Measurements from ENCODE around the gene TTLL10.
A peak's percentile ranks its signal among the peaks of the same experiment; 100 is the strongest.
"Not testable (repeated sequence)": the region's sequence is repeated elsewhere in the genome, so short reads cannot be mapped to it uniquely, and the experiment has no call there.

Gene TTLL10

DNA sequence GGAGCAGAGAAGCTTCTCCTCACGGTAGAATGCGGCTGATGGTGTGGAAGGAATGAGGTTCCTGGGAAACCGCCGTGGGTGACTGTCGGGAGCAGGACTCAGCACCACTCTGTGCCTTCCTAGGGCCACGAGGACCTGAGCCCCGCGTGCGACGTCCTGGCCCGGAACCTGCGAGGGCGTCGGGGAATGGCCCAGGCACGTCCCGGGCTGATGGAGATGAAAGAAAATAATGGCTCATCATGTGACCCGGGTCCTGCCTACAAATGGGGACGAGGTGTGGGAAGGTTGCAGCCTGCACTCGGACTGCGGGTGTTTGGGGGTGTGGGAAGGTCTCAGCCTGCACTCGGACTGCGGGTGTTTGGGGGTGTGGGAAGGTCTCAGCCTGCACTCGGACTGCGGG lies 25.1 kb upstream of the TTLL10 start:
- H3K27me3 ChIP-seq (ENCODE audit: insufficient read depth, poor library complexity, severe bottlenecking): no peaks in the 10 kb centered on the region
- TF ChIP-seq, protein P1, sequence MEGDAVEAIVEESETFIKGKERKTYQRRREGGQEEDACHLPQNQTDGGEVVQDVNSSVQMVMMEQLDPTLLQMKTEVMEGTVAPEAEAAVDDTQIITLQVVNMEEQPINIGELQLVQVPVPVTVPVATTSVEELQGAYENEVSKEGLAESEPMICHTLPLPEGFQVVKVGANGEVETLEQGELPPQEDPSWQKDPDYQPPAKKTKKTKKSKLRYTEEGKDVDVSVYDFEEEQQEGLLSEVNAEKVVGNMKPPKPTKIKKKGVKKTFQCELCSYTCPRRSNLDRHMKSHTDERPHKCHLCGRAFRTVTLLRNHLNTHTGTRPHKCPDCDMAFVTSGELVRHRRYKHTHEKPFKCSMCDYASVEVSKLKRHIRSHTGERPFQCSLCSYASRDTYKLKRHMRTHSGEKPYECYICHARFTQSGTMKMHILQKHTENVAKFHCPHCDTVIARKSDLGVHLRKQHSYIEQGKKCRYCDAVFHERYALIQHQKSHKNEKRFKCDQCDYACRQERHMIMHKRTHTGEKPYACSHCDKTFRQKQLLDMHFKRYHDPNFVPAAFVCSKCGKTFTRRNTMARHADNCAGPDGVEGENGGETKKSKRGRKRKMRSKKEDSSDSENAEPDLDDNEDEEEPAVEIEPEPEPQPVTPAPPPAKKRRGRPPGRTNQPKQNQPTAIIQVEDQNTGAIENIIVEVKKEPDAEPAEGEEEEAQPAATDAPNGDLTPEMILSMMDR (IDR thresholded peaks at IDR 0.05; ENCODE audit: poor library complexity, severe bottlenecking): no peak
- H3K36me3 ChIP-seq (ENCODE audit: low read depth): no peaks in the 10 kb centered on the region
- DNase-seq (ENCODE audit: low spot score): no peak
- no peak overlapping the region for H3K4me3 ChIP-seq (ENCODE audit: severe bottlenecking)
- ATAC-seq (ENCODE audit: low read depth): no peak
- peaks cover 4% of the 10 kb centered on the region for H3K4me1 ChIP-seq (ENCODE audit: insufficient read depth, poor library complexity, severe bottlenecking)
- H3K9me3 ChIP-seq (ENCODE audit: severe bottlenecking): no peaks in the 10 kb centered on the region
- no peak overlapping the region for H3K27ac ChIP-seq (ENCODE audit: poor library complexity, severe bottlenecking)

DNA sequence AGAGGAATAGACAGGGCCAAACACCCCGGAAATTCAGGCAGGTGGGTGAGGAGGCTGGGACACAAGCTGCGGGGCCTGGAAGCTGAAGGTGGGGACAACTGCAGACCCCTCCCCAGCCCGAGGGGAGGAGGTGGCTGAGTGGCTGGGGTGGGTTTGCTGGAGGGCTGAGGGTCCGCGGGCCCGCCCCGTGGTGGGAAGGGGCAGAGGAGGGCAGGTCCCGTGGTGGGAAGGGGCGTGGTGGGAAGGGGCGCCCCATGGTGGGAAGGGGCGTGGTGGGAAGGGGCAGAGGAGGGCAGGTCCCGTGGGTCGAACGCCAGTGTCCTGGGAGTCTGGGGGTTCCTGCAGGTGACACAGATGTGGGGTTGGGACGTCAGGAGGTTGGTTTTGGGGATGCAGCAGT lies 24.3 kb upstream of the TTLL10 start:
- TF ChIP-seq, protein P1 (IDR thresholded peaks at IDR 0.05; ENCODE audit: poor library complexity, severe bottlenecking): no peak
- H3K4me1 ChIP-seq (ENCODE audit: insufficient read depth, poor library complexity, severe bottlenecking): no peaks in the 10 kb centered on the region
- ATAC-seq (ENCODE audit: low read depth) (no peak), DNase-seq (ENCODE audit: low spot score) (no peak)
- H3K27me3 ChIP-seq (ENCODE audit: insufficient read depth, poor library complexity, severe bottlenecking): no peaks in the 10 kb centered on the region
- no peaks in the 10 kb centered on the region for H3K36me3 ChIP-seq (ENCODE audit: low read depth)
- no peak overlapping the region for H3K4me3 ChIP-seq (ENCODE audit: severe bottlenecking)
- H3K9me3 ChIP-seq (ENCODE audit: severe bottlenecking): no peaks in the 10 kb centered on the region
- no peak overlapping the region for H3K27ac ChIP-seq (ENCODE audit: poor library complexity, severe bottlenecking)

DNA sequence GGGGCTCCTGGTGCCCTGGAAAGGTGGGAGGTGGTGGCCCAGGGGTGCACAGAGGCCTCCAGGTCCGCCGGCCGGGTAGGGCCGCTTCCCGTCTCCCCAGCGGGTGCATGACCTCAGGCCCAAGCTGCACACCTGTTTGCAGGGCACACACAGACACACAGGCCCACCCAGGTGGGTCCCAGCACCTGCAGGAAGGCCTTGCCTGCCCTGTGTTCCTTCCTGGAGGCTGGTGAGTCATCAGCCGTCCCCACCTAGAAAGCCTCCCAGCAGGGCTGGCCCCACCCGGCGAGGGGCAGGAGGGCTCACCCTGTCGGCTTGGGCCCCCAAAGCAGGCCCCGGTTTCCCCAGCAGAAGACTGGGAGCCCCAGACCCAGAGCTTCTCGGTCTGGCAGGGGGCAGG lies 23.6 kb upstream of the TTLL10 start:
- Histone ChIP-seq H3K36me3 (ENCODE audit: low read depth) (no peaks in the 10 kb centered on the region), H3K4me1 (ENCODE audit: insufficient read depth, poor library complexity, severe bottlenecking) (no peaks in the 10 kb centered on the region), H3K9me3 (ENCODE audit: severe bottlenecking) (no peaks in the 10 kb centered on the region), H3K27ac (ENCODE audit: poor library complexity, severe bottlenecking) (no peak overlapping the region), H3K27me3 (ENCODE audit: insufficient read depth, poor library complexity, severe bottlenecking) (no peaks in the 10 kb centered on the region), H3K4me3 (ENCODE audit: severe bottlenecking) (no peak overlapping the region)
- TF ChIP-seq, protein P1 (IDR thresholded peaks at IDR 0.05; ENCODE audit: poor library complexity, severe bottlenecking): no peak
- DNase-seq (ENCODE audit: low spot score) (no peak), ATAC-seq (ENCODE audit: low read depth) (peak; percentile 75)

DNA sequence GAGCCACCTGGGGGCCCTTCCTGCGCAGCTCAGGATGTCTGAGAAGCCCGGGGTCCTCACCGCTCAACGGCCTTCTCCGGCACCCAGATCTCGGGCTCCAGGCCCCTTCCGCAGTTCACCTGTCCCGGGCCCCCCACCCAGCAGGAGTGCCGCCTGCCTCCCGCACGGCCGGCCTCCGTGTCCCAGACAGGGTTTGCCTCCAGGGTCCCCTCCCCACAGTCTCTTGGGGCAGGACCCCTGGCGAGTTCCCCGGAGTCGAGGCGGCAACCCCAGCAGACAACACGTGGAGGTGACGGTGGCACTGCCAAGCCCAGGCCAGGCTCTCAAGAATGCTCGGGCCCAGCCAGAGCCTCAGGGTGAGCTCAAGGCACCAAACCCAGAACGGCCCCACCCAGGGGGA lies 22.4 kb upstream of the TTLL10 start:
- Histone ChIP-seq H3K4me1 (ENCODE audit: insufficient read depth, poor library complexity, severe bottlenecking) (no peaks in the 10 kb centered on the region), H3K27ac (ENCODE audit: poor library complexity, severe bottlenecking) (no peak overlapping the region), H3K36me3 (ENCODE audit: low read depth) (no peaks in the 10 kb centered on the region), H3K27me3 (ENCODE audit: insufficient read depth, poor library complexity, severe bottlenecking) (no peaks in the 10 kb centered on the region), H3K4me3 (ENCODE audit: severe bottlenecking) (no peak overlapping the region), H3K9me3 (ENCODE audit: severe bottlenecking) (no peaks in the 10 kb centered on the region)
- TF ChIP-seq, protein P1 (IDR thresholded peaks at IDR 0.05; ENCODE audit: poor library complexity, severe bottlenecking): no peak
- no peak for DNase-seq (ENCODE audit: low spot score)
- ATAC-seq (ENCODE audit: low read depth): no peak

DNA sequence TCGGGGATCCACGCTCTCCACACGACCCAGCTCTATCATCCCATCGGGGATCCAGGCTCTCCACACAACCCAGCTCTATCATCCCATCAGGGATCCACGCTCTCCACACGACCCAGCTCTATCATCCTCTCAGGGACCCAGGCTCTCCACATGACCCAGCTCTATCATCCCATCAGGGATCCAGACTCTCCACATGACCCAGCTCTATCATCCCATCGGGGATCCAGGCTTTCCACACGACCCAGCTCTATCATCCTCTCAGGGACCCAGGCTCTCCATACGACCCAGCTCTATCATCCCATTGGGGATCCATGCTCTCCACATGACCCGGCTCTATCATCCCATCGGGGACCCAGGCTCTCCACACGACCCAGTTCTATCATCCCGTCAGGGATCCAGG lies 21.2 kb upstream of the TTLL10 start:
- not testable (repeated sequence) for H3K4me3 ChIP-seq (ENCODE audit: severe bottlenecking); H3K27me3 ChIP-seq (ENCODE audit: insufficient read depth, poor library complexity, severe bottlenecking); ATAC-seq (ENCODE audit: low read depth); DNase-seq (ENCODE audit: low spot score); H3K4me1 ChIP-seq (ENCODE audit: insufficient read depth, poor library complexity, severe bottlenecking); H3K36me3 ChIP-seq (ENCODE audit: low read depth); H3K9me3 ChIP-seq (ENCODE audit: severe bottlenecking); H3K27ac ChIP-seq (ENCODE audit: poor library complexity, severe bottlenecking)

DNA sequence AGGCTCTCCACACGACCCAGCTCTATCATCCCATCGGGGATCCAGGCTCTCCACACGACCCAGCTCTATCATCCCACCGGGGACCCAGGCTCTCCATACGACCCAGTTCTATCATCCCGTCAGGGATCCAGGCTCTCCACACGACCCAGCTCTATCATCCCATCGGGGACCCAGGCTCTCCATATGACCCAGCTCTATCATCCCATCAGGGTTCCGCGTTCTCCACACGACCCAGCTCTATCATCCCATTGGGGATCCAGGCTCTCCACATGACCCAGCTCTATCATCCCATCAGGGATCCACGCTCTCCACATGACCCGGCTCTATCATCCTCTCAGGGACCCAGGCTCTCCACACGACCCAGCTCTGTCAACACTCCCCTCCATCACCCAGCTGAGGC lies 20.5 kb upstream of the TTLL10 start:
- not testable (repeated sequence) for H3K9me3 ChIP-seq (ENCODE audit: severe bottlenecking); H3K27ac ChIP-seq (ENCODE audit: poor library complexity, severe bottlenecking); ATAC-seq (ENCODE audit: low read depth)

More for the DNA sequence above, 20.5 kb upstream of the TTLL10 start:
- not testable (repeated sequence) for H3K36me3 ChIP-seq (ENCODE audit: low read depth); H3K4me3 ChIP-seq (ENCODE audit: severe bottlenecking); DNase-seq (ENCODE audit: low spot score); H3K4me1 ChIP-seq (ENCODE audit: insufficient read depth, poor library complexity, severe bottlenecking); H3K27me3 ChIP-seq (ENCODE audit: insufficient read depth, poor library complexity, severe bottlenecking)

All from RWPE2 (cell line).